ENCODE data around the gene ROR1.

ROR1 gene

GRCh38 chr1:63916485-63917360, 142.9 kb downstream of the ROR1 start:
- TF ChIP-seq CTCF (IDR thresholded peaks at IDR 0.05; ENCODE audit: low read depth, low read length) = no peak
- no peak for DNase-seq (ENCODE audit: extremely low read depth, low read depth)

- TF ChIP-seq CTCF (IDR thresholded peaks at IDR 0.05; ENCODE audit: low read depth, low read length) = no peak
- no peak for DNase-seq (ENCODE audit: extremely low read depth, low read depth)
These were observed 144.0 kb downstream of the ROR1 start for GRCh38 chr1:63917571-63918417.

- DNase-seq (ENCODE audit: extremely low read depth, low read depth) = no peak
- no peak for TF ChIP-seq CTCF (IDR thresholded peaks at IDR 0.05; ENCODE audit: low read depth, low read length)
These were observed 144.7 kb downstream of the ROR1 start for GRCh38 chr1:63918418-63918945.

GRCh38 chr1:63920154-63921117, 146.6 kb downstream of the ROR1 start:
- peak; percentile 18 for DNase-seq (ENCODE audit: extremely low read depth, low read depth)
- peak; percentile 33 for TF ChIP-seq CTCF (IDR thresholded peaks at IDR 0.05; ENCODE audit: low read depth, low read length)

- no peak for TF ChIP-seq CTCF (IDR thresholded peaks at IDR 0.05; ENCODE audit: low read depth, low read length)
- DNase-seq (ENCODE audit: extremely low read depth, low read depth) = no peak
These were observed 147.5 kb downstream of the ROR1 start for GRCh38 chr1:63921359-63921758.

GRCh38 chr1:63921802-63922201, 148.0 kb downstream of the ROR1 start:
- no peak for TF ChIP-seq CTCF (IDR thresholded peaks at IDR 0.05; ENCODE audit: low read depth, low read length)
- no peak for DNase-seq (ENCODE audit: extremely low read depth, low read depth)
